Right forelimb (tissue), 1 donor: ENCODE results near the gene CTSV.
A peak's percentile ranks its signal among the peaks of the same experiment; 100 is the strongest.
"Not testable (repeated sequence)": the region's sequence is repeated elsewhere in the genome, so short reads cannot be mapped to it uniquely, and the experiment has no call there.

Experiments used
- DNase-seq: peaks from one replicate; pipeline ENCODE4 v3.0.0-alpha.2; 2018

CTSV gene

GRCh38 chr9:97038611-97039513 lies at the start of gene CTSV:
CTSV (minus strand) TSS chr9:97039142; CDS start chr9:97038043, 1,099 bp downstream.
- DNase-seq = peak; percentile 90

GRCh38 chr9:97087668-97088215 lies 48.8 kb upstream of the CTSV start:
- DNase-seq = not testable (repeated sequence)

GRCh38 chr9:97084562-97084991 lies 45.6 kb upstream of the CTSV start:
- DNase-seq = not testable (repeated sequence)

GRCh38 chr9:97078362-97078761 lies 39.4 kb upstream of the CTSV start:
- no peak for DNase-seq

- DNase-seq = no peak
Observed at GRCh38 chr9:97077452-97078295, 38.7 kb upstream of the CTSV start.

GRCh38 chr9:97076731-97077451 lies 37.9 kb upstream of the CTSV start:
- not testable (repeated sequence) for DNase-seq

- DNase-seq = no peak
Observed at GRCh38 chr9:97076238-97076637, 37.3 kb upstream of the CTSV start.

GRCh38 chr9:97075289-97075985 lies 36.5 kb upstream of the CTSV start:
- no peak for DNase-seq

- no peak for DNase-seq
Observed at GRCh38 chr9:97073506-97073905, 34.6 kb upstream of the CTSV start.

GRCh38 chr9:97072285-97072776 lies 33.4 kb upstream of the CTSV start:
- no peak for DNase-seq

- DNase-seq = not testable (repeated sequence)
Observed at GRCh38 chr9:97070325-97070724, 31.4 kb upstream of the CTSV start.

- DNase-seq = no peak
Observed at GRCh38 chr9:97067490-97067889, 28.5 kb upstream of the CTSV start.

GRCh38 chr9:97064176-97064575 lies 25.2 kb upstream of the CTSV start:
- no peak for DNase-seq

GRCh38 chr9:97060796-97061195 lies 21.9 kb upstream of the CTSV start:
- no peak for DNase-seq

- DNase-seq = no peak
Observed at GRCh38 chr9:97059626-97060025, 20.7 kb upstream of the CTSV start.

- no peak for DNase-seq
Observed at GRCh38 chr9:97057651-97058050, 18.7 kb upstream of the CTSV start.

GRCh38 chr9:97055891-97056290 lies 16.9 kb upstream of the CTSV start:
- DNase-seq = not testable (repeated sequence)

GRCh38 chr9:97053717-97054116 lies 14.8 kb upstream of the CTSV start:
- no peak for DNase-seq

- no peak for DNase-seq
Observed at GRCh38 chr9:97052735-97053134, 13.8 kb upstream of the CTSV start.

- DNase-seq = no peak
Observed at GRCh38 chr9:97046228-97046627, 7.3 kb upstream of the CTSV start.

- DNase-seq = no peak
Observed at GRCh38 chr9:97045300-97045699, 6.4 kb upstream of the CTSV start.

GRCh38 chr9:97041898-97042297 lies 3.0 kb upstream of the CTSV start:
- DNase-seq = no peak
